Inferior parietal cortex (tissue), 1 donor: ENCODE results near the gene ARSG.
"Not testable (repeated sequence)": the region's sequence is repeated elsewhere in the genome, so short reads cannot be mapped to it uniquely, and the experiment has no call there.

ENCODE experiments used
- DNase-seq: peaks from one replicate; pipeline ENCODE4 v3.0.0-alpha.2; 2016; ENCODE audit errors: extremely low spot score

ARSG gene

DNA sequence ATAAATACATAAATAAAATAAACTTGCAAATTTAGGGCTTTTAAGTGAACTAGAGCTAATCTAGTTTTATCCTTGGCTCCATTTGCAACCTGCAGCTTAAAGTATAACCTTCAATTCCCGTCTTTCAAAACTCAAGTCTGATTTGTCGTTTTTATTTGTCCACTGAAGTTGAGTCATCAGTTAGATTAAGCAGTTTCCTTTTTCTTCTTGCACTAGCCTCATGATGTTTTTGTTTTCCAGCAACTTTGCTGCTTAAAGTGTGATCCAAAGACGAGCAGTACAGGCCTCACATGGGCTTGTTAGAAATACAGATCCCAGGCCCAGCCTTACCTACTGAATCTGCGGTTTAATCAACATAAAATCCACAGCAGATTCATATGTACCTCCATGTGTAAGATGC, 13.8 kb downstream of the ARSG start:
- no peak for DNase-seq

DNA sequence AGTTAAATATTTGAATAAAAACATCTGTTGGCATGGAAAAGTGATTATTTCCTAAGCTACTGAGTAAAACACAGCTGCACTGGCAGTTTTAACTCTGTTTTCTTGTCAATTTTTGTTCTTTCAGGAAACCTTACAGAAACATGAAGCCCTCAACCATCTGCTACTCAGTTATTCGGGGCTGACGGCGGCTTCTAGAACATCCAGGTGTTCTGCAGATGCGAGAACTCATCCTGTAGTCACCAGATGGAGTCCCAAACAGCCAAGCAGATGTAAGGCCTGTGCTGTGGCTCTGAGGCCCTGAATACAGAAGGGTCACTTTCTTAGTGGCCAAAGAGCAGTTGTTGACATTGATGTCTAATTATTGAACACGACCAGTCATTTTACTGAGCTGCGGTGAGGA, 15.5 kb downstream of the ARSG start:
- no peak for DNase-seq

DNA sequence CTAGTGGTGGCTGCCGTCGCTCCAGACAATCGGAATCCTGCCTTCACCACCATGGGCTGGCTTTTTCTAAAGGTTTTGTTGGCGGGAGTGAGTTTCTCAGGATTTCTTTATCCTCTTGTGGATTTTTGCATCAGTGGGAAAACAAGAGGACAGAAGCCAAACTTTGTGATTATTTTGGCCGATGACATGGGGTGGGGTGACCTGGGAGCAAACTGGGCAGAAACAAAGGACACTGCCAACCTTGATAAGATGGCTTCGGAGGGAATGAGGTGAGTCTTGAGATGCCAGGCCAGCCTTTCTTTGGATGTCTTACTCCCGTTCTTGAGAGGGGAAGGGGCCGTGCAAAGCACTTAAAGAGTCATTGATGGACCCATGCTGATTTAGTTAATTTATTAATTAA, 16.1 kb downstream of the ARSG start:
- DNase-seq, result no peak

DNA sequence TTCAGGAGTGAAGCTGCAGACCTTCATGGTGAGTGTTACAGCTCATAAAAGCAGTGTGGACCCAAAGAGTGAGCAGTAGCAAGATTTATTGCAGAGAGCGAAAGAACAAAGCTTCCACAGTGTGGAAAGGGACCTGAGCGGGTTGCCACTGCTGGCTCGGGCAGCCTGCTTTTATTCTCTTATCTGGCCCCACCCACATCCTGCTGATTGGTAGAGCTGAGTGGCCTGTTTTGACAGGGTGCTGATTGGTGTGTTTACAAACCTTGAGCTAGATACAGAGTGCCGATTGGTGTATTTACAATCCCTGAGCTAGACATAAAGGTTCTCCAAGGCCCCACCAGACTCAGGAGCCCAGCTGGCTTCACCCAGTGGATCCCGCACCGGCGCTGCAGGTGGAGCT, 17.2 kb downstream of the ARSG start:
- DNase-seq, result not testable (repeated sequence)

DNA sequence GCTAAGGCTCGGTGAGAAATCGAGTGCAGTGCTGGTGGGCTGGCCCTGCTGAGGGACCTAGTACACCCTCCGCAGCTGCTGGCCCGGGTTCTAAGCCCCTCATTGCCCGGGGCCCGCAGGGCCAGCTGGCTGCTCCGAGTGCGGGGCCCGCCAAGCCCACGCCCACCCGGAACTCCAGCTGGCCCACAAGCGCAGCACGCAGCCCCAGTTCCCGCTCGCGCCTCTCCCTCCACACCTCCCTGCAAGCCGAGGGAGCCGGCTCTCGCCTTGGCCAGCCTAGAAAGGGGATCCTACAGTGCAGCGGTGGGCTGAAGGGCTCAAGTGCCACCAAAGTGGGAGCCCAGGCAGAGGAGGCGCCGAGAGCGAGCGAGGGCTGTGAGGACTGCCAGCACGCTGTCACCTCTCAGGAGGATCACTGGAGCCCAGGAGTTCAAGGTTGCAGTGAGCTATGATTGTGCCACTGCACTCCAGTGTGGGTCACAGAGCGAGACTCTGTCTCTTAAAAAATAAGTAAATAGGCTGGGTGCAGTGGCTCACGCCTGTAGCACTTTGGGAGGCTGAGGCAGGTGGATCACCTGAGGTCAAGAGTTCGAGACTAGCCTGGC, 17.9 kb downstream of the ARSG start:
- DNase-seq, result not testable (repeated sequence)

DNA sequence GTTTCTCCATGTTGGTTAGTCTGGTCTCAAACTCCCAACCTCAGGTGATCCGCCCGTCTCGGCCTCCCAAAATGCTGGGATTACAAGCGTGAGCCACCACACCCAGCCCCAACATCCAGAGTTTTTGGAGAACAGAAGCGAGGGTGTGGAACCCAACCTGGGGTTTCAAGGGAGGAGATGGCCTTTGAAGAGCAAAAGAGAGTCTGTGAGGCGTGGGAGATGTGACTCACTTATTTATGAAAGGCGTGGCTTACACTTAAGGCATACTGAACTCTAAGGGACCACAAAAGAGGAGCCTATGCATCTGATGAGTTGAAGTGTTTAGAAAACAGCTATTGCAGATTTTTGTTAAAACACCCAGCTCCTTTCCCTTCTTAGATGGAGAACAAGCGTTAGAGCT, 18.9 kb downstream of the ARSG start:
- no peak for DNase-seq

DNA sequence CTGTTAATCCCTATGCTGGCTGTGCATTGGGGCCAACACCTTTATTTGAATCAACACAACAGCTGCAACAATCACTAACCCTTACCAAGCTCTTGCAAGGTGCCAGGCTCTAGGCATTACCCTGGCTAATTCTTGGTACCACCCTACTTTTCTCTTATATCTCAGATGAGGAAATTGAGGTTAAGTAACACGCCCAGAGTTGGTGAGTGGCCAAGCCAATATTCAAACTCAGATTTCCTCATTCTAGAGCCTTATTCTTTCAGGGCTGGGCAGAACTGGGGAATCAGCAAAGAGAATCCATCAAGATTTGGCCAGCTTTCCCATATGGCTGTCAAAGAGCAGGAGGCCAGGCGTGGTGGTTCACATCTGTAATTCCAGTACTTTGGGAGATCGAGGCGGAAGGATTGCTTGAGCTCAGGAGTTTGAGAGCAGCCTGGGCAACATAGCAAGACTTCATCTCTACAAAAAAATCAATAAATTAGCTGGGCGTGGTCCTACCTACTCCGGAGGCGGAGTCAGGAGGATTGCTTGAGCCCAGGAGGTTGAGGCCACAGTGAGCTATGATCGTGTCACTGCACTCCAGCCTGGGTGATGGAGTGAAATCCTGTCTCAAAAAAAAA, 23.7 kb downstream of the ARSG start:
- DNase-seq, result no peak

DNA sequence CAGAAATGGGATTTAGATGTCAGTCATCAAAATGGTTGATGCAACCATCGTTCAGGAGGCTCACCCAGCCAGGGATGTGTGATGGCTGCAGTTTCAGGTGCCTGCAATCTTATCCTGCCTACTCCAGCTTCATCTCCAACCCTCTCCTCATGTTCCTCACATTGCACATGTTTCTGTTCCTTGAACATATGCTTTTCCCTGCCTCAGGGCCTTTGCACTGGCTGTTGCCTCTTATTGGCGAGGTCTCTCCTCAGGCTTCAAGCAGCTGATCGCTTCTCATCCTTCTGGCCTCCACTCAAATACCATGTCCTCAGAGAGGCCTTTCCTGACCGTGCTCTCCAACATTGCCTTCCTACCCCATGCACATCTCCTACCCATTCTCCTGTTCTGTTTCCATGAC, 24.6 kb downstream of the ARSG start:
- DNase-seq, result no peak

DNA sequence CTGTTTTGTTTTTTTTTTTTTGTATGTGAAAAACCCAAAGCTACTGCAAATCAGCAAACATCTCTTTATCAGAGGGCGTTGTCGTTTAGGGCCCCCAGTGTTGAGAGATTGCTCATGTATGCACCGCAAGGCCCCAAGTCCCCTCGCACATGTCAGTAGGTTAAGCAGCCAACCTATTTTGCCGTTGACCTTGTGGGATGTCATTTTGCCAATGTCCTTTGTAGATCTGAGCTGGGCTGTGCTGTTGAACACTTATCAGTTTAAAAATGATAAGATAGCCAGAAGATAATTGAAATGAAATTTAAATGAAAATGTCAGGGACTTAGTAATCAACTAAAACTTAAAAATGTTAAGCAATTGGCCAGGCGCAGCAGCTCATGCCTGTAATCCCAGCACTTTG, 26.2 kb downstream of the ARSG start:
- no peak for DNase-seq

DNA sequence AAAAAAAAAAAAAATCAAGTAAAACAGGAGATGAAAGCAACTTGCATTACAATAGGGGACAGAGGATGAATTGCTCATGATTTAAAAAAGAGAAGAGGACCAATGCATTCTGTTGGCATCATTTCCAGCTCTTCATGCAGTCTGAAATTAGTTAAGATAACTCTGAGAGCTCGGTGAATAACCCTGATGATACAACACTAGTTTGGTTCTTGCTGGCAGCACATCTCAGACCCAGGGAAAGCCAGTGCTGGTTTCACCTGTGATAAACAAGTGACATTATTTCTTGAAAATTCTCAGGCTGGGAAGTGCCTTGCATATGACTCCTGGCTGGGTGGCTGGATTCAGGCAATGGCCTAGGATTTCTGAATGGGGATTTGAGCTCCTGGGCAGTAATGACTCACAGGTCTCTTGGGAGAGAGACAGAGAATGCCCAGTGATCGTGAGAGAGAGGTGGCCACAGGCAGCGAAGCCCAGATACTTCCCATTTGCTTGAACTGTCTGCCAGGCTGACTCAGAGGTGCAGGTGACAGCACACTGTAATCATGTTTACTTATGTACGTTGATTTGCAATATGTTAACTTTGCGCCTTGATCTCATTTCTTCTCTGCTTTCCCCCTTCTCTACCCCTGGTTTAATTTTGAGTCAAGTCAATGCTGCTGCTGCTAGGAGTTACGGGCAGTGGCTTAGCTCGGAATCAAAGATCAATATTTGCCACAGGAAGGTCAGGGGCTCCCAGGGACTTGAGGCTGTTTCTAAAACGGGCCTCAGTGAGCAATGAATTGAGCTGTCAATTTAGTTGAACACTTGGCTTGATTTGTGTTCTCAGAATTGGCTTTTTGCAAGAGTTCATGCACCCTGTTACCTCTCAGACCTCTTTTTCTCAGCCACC, 27.1 kb downstream of the ARSG start:
- no peak for DNase-seq

DNA sequence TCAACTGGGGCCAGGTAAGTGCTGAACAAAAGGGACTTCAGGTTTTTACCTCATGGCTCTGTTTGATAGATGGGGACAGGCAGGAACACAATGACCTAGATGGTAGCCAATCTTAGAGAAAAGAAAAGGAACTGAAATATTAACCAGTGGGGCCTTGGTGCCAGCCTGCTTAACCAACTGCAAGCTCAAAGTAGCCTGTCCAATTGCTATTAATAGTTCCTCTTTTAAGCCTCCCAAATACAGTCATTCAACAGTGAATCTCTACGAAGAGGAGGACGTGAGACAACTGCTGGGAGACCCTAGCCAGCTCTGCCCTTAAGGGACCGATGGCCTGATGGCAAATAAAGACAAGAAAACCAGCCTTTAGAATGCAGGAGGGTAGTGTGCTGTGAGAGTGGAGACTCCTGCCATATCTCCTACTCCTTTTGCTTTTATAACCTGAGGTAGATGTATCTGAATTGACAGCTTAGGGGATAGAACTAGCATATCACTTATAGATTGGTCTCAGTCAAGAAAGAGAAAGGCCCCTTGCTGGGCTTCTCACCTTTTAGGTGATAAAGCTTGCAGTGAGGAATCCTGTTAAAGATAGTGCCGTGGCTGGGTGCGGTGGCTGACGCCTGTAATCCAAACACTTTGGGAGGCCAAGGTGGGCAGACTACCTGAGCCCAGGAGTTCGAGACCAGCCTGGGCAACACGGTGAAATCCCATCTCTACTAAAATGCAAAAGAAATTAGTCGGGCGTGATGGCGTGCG, 28.3 kb downstream of the ARSG start:
- no peak for DNase-seq

DNA sequence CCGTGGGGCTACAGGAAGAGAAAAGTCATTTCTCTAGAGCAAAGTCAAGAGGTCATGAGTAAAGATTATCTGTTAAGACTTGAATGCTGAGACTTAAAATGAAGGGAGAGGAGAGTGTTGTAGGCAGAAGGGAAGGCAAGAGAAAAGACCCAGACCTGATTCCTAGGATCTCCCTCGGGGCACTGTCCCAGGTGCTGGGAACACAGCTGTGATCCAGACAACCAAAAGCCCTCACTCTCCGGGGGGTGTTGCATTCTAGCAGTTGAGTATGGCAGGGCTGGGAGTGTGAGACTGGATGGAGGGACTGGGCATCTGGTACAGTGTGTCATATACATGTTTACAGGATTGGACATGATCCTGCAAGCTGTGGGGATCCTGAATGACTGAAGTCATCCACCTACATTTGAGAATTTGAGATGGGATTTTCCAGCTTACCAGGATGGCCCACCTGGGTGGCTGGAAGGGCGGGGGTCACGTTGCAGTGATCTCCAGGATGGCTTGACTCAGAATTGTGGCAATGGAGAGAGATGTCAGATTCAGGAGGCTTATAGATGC, 29.1 kb downstream of the ARSG start:
- DNase-seq, result no peak

DNA sequence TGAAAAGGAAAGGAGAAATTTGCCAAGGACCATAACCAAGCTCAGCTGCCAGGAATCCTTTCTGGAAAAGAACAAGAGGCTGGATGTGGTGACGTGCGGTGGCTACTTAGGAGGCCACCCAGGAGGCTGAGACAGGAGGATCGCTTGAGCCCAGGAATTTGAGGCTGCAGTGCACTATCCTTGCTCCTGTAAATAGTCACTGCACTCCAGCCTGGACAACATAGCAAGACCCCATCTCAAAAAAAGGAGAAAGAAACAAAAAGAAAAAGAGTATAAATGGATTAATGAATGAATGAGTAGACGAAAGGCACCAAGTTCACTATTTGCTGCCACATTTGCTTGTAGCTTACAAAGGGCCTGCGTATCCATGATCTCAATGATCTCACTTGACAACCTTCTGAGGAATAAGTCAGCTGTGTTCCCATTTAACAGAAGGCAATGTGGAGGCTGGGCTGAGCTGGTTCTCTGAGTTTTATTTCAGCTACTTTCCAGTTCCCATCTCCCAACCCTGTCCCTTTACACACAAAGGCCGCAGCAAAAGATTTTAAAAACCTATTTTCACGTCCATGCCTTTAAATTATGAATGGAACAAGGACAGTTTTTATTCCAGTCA, 29.8 kb downstream of the ARSG start:
- DNase-seq, result no peak

DNA sequence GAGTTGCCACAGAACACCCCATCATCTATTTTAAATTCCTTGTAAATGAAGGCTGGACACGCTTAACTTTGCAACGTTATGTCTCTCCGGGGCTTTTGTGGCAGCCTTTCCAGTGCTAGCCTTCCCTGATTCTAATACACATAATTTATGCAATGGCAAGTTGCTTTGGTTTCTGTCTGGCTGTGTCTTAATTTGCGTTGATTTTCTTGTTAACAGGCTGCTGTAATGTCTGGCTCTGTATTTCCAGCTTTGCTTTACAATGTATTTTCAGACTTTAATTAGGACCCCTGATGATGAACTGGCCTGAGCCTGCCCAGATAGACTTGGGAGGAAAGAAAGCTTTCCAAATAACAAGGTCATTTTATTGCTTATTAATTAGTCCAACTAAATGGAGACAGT, 30.3 kb downstream of the ARSG start:
- DNase-seq, result no peak

DNA sequence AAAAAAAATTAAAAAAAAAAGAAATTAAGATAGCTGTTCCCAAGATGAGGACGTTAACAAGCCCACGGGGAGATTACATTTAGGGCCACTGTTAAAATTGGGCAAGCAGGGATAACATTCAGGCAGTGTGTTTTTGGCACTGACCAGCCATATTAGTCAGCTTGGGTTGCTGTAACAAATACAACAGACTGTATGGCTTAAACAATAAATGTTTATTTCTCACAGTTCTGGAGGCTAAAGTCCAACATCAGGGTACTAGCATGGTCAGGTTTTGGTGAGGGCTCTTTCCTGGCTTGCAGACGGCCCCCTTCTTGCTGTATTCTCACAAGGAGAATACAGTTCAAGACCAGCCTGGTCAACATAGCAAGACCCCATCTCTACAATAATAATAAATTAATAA, 31.3 kb downstream of the ARSG start:
- no peak for DNase-seq

DNA sequence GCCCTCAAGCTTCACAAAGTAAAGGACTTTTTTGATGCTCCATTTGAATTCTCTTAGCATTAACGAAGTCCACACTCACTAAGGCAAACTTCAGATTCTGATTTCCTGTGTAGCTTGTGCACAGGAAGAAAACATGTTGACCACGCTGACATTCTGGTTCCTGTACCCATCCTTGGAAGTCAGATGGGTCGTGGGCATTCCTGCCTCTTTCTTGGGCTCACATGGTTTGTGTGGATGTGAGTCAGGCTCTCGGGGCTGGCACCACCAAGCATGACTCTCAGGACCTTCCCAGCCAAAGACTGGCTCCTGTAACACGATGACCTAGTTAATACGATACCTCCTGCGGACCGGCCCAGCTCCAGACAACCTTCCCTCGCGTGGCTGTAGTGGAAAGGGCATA, 32.8 kb downstream of the ARSG start:
- no peak for DNase-seq

DNA sequence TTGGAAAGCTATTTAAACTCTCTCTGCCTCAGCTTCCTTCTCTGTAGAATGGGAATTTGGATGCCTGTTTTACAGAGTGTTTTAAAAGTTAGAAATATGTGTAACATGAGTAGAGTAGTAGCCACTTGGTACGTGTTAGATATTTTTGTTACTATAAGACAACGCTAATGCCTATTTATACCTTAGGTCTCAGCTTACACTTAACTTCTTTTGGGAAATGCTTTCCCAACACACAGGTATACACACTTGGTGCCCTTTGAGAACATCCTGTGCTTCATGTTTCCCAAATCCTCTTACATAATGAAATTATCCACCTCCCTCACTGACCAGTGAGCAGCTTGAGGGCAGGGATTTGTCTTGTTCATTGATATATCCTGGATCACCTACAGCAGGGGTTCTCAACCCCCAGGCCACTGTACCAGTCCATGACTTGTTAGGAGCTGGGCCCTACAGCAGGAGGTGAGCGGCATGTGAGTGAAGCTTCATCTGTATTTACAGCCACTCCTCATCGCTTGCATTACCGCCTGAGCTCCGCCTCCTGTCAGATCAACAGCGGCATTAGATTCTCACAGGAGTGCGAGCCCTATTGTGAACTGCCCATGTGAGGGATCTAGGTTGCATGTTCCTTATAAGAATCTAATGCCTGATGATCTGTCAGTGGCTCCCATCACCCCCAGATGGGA, 33.5 kb downstream of the ARSG start:
- no peak for DNase-seq

DNA sequence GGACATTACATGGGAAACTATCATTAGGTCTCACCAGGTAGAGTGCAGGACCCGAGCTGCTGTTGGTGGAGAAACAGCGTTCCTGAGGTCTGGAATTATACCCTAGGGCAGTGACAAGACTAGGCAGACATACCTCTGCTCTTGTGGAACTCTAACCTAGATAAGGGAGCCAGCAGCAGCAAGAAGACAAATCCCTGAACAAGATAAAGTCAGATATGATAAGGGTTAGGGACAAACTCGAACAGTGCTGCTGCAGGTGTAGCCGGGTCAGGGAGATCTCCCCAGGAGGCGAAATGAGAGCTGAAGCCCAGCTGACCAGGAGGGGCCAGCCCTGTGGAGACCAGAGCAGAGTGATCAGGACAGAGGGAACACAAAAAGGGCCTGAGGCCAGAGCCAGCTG, 34.7 kb downstream of the ARSG start:
- DNase-seq, result no peak

DNA sequence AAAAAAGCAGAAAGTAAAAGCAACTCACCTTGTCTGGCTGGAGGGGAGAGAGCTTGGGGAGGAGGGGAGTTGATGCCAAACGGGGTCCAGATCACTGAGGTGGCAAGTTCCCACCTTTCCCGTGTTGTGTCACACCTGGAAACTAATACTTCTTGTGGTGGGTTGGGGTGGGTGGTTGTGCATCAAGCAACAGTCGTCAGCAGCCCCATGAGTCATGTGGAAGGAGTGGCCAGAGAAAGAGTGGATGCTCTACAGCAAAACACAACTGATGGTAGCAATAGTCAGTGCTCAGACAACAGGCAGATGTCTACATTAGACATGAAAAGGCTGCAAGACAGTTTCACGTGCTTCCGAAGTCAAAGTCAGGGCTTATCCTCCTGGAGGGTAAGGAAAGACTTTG, 35.4 kb downstream of the ARSG start:
- DNase-seq, result no peak

DNA sequence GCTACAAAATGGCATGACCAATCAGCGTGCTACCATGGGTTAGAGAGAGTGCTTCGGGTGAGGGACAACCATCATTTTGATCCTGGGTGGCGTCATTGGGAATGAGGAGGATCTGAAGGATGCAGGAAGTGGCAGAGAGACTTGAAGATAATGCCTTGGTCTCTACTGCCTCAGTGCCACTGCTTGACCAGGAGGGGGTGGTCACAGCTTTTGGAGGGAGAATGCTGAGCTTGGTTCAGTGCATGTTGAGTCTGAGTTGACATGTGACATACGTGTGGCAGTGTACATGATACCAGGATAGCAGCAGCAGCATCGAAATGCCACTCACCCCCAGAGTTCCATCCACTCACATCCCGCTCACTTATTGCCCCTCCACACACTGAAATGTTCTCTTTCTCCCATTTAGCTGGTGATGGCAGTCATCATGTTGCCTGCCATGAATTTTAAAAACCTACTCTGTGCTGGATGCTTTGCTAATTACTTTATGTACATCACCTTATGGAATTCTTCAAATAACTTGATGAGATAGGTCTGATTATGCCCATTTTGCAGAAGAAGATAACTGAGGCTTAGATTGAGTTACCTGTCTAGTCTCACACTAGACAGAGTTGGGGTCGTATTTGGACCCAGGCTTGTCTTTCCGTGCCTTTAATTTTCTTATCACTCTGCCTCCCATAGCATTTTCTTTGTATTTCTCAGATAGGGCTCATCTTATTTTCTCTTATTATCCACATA, 36.7 kb downstream of the ARSG start:
- no peak for DNase-seq
